ENCODE data around the gene FAT1. TPM values are rescaled to one million over a fixed set of nuclear protein-coding genes. Genes with fewer than 3 reads are reported as not detected.

Gene FAT1
- polyA plus RNA-seq, 1 donor from 2014 or later: 19.8 TPM

GRCh38 chr4:186734251-186734650 lies 10.6 kb upstream of the FAT1 start:
- Histone ChIP-seq H3K79me2 (replicated peaks; ENCODE audit: insufficient read depth, low read length) (no peaks in the 10 kb centered on the region), H3F3A (ENCODE audit: insufficient read depth, low read length, poor library complexity, severe bottlenecking) (no peaks in the 10 kb centered on the region), H3K27ac (ENCODE audit: low read length) (no peak overlapping the region), H3K4me2 (ENCODE audit: low read length) (no peak overlapping the region), H3K9ac (ENCODE audit: low read length) (no peak overlapping the region), H3K9me3 (ENCODE audit: low read length) (no peaks in the 10 kb centered on the region), H3K4me3 (ENCODE audit: low read length) (no peak overlapping the region), H3K27me3 (ENCODE audit: insufficient read depth, low read depth, low read length) (no peaks in the 10 kb centered on the region), H3K36me3 (ENCODE audit: insufficient read depth, low read length) (no peaks in the 10 kb centered on the region), H2AFZ (ENCODE audit: low read depth, low read length) (no peak overlapping the region), H4K20me1 (ENCODE audit: insufficient read depth) (no peaks in the 10 kb centered on the region), H3K9me2 (ENCODE audit: insufficient read depth, low read length) (no peaks in the 10 kb centered on the region)
- TF ChIP-seq POLR2AphosphoS5 (IDR thresholded peaks at IDR 0.05) (no peak), SMC3 (conservative IDR thresholded peaks at IDR 0.05; ENCODE audit: poor library complexity) (no peak), TAF1 (IDR thresholded peaks at IDR 0.05; ENCODE audit: low read depth) (no peak), REST (IDR thresholded peaks at IDR 0.05; ENCODE audit: borderline replicate concordance) (no peak), RAD21 (conservative IDR thresholded peaks at IDR 0.05) (no peak), CTCF (IDR thresholded peaks at IDR 0.05; ENCODE audit: poor library complexity, severe bottlenecking) (no peak), EZH2 (IDR thresholded peaks at IDR 0.05; ENCODE audit: borderline replicate concordance, insufficient read depth, low read length, poor library complexity, severe bottlenecking) (no peak), MXI1 (conservative IDR thresholded peaks at IDR 0.05; ENCODE audit: poor library complexity, severe bottlenecking) (no peak), EP300 (conservative IDR thresholded peaks at IDR 0.05; ENCODE audit: poor library complexity, severe bottlenecking) (no peak)

GRCh38 chr4:186733778-186734177 lies 10.1 kb upstream of the FAT1 start:
- Histone ChIP-seq H3K79me2 (replicated peaks; ENCODE audit: insufficient read depth, low read length) (no peaks in the 10 kb centered on the region), H3K9me2 (ENCODE audit: insufficient read depth, low read length) (no peaks in the 10 kb centered on the region), H3K27ac (ENCODE audit: low read length) (no peak overlapping the region), H3K27me3 (ENCODE audit: insufficient read depth, low read depth, low read length) (no peaks in the 10 kb centered on the region), H3F3A (ENCODE audit: insufficient read depth, low read length, poor library complexity, severe bottlenecking) (no peaks in the 10 kb centered on the region), H3K4me2 (ENCODE audit: low read length) (no peak overlapping the region), H3K4me3 (ENCODE audit: low read length) (no peak overlapping the region), H3K9ac (ENCODE audit: low read length) (no peak overlapping the region), H3K36me3 (ENCODE audit: insufficient read depth, low read length) (no peaks in the 10 kb centered on the region), H3K9me3 (ENCODE audit: low read length) (no peaks in the 10 kb centered on the region), H4K20me1 (ENCODE audit: insufficient read depth) (no peaks in the 10 kb centered on the region), H2AFZ (ENCODE audit: low read depth, low read length) (no peak overlapping the region)
- no peak for TF ChIP-seq POLR2AphosphoS5 (IDR thresholded peaks at IDR 0.05)
- TF ChIP-seq EP300 (conservative IDR thresholded peaks at IDR 0.05; ENCODE audit: poor library complexity, severe bottlenecking): no peak
- no peak for TF ChIP-seq TAF1 (IDR thresholded peaks at IDR 0.05; ENCODE audit: low read depth)
- TF ChIP-seq REST (IDR thresholded peaks at IDR 0.05; ENCODE audit: borderline replicate concordance): no peak
- TF ChIP-seq RAD21 (conservative IDR thresholded peaks at IDR 0.05): no peak
- TF ChIP-seq EZH2 (IDR thresholded peaks at IDR 0.05; ENCODE audit: borderline replicate concordance, insufficient read depth, low read length, poor library complexity, severe bottlenecking): no peak
- no peak for TF ChIP-seq SMC3 (conservative IDR thresholded peaks at IDR 0.05; ENCODE audit: poor library complexity)
- no peak for TF ChIP-seq CTCF (IDR thresholded peaks at IDR 0.05; ENCODE audit: poor library complexity, severe bottlenecking)
- TF ChIP-seq MXI1 (conservative IDR thresholded peaks at IDR 0.05; ENCODE audit: poor library complexity, severe bottlenecking): no peak

All from neural cell (in vitro differentiated cells).